Measurements from ENCODE around the gene EIF2AK2. TPM values are rescaled to one million over a fixed set of nuclear protein-coding genes. Genes with fewer than 3 reads are reported as not detected.

EIF2AK2 gene
- total RNA-seq, 3 donors from 2014 or later = 22.3 to 33.2 (median 23.5) TPM

DNA sequence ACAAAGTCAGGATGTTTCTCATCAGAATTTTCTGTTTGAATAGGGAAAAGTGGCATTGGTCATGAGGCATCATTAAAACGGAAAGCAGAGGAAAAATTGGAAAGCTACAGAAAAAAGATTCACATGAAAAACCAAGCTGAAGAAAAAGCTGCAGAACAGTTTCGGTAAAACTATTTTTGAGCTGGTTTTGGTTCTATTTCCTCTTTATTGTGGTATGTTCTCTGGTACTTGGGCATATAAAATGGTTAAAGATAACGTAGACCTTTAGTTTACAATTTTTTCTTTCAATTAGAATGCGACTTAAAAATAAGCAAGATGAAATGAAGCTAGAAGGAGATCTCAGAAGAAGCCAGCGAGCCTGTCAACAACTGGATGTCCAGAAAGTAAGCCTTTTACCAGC is 64.9 kb downstream of the EIF2AK2 start:
- no peak overlapping the region for H3K4me3 ChIP-seq
- H3K27me3 ChIP-seq = no peaks in the 10 kb centered on the region
- H3K9me3 ChIP-seq = no peaks in the 10 kb centered on the region
- DNase-seq (ENCODE audit: low spot score in 2 of 2) = no peak
- peaks cover 7% of the 10 kb centered on the region for H3K36me3 ChIP-seq
- TF ChIP-seq POLR2A (IDR thresholded peaks at IDR 0.05) (no peak), POLR2AphosphoS5 (IDR thresholded peaks at IDR 0.05) (no peak)
- TF ChIP-seq, protein P1, sequence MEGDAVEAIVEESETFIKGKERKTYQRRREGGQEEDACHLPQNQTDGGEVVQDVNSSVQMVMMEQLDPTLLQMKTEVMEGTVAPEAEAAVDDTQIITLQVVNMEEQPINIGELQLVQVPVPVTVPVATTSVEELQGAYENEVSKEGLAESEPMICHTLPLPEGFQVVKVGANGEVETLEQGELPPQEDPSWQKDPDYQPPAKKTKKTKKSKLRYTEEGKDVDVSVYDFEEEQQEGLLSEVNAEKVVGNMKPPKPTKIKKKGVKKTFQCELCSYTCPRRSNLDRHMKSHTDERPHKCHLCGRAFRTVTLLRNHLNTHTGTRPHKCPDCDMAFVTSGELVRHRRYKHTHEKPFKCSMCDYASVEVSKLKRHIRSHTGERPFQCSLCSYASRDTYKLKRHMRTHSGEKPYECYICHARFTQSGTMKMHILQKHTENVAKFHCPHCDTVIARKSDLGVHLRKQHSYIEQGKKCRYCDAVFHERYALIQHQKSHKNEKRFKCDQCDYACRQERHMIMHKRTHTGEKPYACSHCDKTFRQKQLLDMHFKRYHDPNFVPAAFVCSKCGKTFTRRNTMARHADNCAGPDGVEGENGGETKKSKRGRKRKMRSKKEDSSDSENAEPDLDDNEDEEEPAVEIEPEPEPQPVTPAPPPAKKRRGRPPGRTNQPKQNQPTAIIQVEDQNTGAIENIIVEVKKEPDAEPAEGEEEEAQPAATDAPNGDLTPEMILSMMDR (IDR thresholded peaks at IDR 0.05) = no peak
- no peaks in the 10 kb centered on the region for H3K4me1 ChIP-seq
- intact Hi-C loops (cut with DNase I; ENCODE audit: low total_unique reads) = no loop called here
- no peak overlapping the region for H3K27ac ChIP-seq

DNA sequence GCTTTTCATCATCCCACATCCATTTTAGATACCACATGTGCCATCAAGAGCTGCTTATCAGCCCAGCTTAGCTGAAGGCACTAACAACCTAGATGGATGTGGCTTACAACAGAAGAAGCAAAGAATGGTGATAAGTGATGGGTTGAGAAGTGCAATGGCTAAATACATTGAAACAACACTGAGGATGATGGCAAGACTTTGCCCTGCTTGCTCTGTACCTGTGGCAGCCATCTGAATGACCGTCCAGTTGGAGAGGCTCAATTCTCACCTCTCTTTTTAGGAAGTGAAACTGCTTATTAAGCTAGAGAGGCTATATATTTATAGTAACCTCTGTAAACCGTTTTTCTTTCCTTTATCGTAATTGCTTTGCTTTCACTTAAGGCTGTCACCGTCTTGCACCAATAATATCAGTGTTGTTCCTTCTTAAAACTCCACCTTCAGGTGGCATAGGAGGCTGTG is 66.7 kb downstream of the EIF2AK2 start:
- intact Hi-C loops (cut with DNase I; ENCODE audit: low total_unique reads) = no loop called here
- Histone ChIP-seq H3K36me3 (peaks cover 7% of the 10 kb centered on the region), H3K4me1 (no peaks in the 10 kb centered on the region), H3K9me3 (no peaks in the 10 kb centered on the region), H3K4me3 (no peak overlapping the region), H3K27me3 (no peaks in the 10 kb centered on the region), H3K27ac (no peak overlapping the region)
- no peak for DNase-seq (ENCODE audit: low spot score in 2 of 2)
- no peak for TF ChIP-seq POLR2A (IDR thresholded peaks at IDR 0.05)
- no peak for TF ChIP-seq POLR2AphosphoS5 (IDR thresholded peaks at IDR 0.05)
- TF ChIP-seq, protein P1 (IDR thresholded peaks at IDR 0.05) = no peak

DNA sequence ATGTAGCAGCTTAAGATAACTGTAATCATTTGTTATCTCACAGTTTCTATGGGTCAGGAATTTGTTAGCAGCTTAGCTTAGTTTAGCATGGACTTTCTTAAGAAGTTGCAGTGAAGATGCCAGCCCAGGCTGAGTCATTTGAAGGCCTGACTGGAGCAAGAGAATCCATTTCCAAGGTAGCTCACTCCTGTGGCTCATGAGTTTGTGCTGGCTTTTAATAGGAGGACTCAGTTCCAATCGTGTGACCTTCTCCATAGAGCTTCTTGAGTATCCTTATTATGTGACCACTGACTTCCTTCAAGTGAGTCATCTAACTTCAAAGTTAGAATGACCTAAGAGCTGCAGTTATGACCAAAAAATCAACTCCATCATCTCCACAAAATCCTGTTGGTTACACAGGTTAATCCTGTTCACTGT is 71.0 kb downstream of the EIF2AK2 start:
- H3K4me3 ChIP-seq = no peak overlapping the region
- no peak for DNase-seq (ENCODE audit: low spot score in 2 of 2)
- H3K27ac ChIP-seq = no peak overlapping the region
- no peaks in the 10 kb centered on the region for H3K9me3 ChIP-seq
- H3K4me1 ChIP-seq = no peaks in the 10 kb centered on the region
- H3K27me3 ChIP-seq = no peaks in the 10 kb centered on the region
- intact Hi-C loops (cut with DNase I; ENCODE audit: low total_unique reads) = no loop called here
- no peaks in the 10 kb centered on the region for H3K36me3 ChIP-seq
- TF ChIP-seq POLR2A (IDR thresholded peaks at IDR 0.05) = no peak
- no peak for TF ChIP-seq POLR2AphosphoS5 (IDR thresholded peaks at IDR 0.05)
- TF ChIP-seq, protein P1 (IDR thresholded peaks at IDR 0.05) = no peak

DNA sequence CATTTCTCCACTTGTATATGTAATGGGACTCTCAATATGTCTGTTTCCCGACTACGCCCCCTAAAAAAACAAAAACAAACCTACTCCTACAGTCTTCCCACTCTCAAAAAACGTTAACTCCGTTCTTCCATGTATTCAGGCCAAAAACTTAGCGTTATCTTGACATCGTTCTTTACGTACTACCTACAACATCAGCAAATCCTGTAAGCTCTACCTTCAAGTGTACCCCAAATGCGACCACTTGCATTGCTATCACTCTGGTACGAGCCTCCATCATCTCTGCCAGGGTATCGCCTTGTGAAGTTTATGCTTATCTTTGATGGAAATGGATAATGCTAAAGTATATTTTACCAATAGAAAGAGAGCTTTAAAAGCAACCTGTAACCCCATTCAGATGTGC is 72.0 kb downstream of the EIF2AK2 start:
- peak overlapping the region; percentile 57 to 83 (median 64) for H3K4me3 ChIP-seq
- H3K9me3 ChIP-seq = no peaks in the 10 kb centered on the region
- H3K4me1 ChIP-seq = no peaks in the 10 kb centered on the region
- no peaks in the 10 kb centered on the region for H3K36me3 ChIP-seq
- intact Hi-C loops (cut with DNase I; ENCODE audit: low total_unique reads) = no loop called here
- TF ChIP-seq POLR2AphosphoS5 (IDR thresholded peaks at IDR 0.05) (no peak), POLR2A (IDR thresholded peaks at IDR 0.05) (no peak)
- TF ChIP-seq, protein P1 (IDR thresholded peaks at IDR 0.05) = no peak
- no peak for DNase-seq (ENCODE audit: low spot score in 2 of 2)
- no peaks in the 10 kb centered on the region for H3K27me3 ChIP-seq
- H3K27ac ChIP-seq = peak overlapping the region; percentile 62 to 79

DNA sequence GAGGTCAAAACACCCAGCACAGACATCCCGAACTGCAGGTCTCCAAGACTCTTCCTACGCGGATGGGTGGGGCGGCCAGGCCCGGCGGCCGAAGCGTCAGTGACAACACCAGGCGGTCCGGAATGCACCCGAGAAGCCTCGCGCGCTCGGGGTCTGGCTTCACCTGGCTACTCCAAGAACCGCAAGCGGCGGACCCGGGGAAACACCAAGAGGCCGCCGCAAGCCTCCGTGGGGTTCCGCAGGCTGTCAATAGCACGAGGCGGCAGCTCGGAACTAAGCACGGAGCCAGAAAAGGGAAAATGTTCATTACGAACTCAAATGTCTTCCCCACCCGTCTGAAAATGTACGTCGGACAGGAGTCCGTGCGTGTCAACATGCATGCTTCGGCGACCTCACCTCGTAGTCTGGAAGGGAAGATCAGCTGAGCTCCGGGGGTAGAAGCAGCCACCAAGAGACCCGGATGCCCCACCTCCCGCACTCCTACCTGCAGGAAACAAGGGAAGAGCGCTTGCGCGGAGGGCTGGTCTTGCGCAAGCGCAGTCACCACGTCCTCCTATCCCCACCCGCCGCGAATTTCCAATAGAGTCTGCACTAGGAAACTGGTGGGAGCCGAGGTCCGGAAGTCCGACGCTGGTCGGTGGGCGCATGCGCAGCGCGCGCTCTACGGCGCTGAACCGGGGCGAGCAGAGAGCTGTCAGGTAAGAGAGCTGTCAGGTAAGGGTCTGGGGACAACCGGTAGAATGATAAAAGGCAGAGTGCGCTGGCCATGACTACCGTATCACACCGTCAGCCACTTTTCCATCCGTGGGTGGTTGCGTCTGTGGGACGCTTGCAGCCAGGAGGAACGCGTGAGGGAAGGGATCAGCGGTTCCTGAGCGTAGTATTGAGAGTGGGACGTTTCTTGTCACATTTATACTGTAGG is 72.6 kb downstream of the EIF2AK2 start, which contains the start of the genes GPATCH11 and HEATR5B:
Gene GPATCH11 (plus strand): TSS at position 646 of the 922 bp plus-strand sequence. CDS start 3,864 bp downstream, outside the sequence.
Gene HEATR5B (minus strand): TSS at position 500 of the 922 bp plus-strand sequence. CDS start 958 bp downstream, outside the sequence.
- H3K27ac ChIP-seq = peak within 1 kb of the TSS; percentile 62 to 86
- no peaks in the 10 kb centered on the region for H3K36me3 ChIP-seq
- H3K4me3 ChIP-seq = peak within 1 kb of the TSS; percentile 57 to 83 (median 64)
- peak; percentile 92 to 94 for DNase-seq (ENCODE audit: low spot score in 2 of 2)
- no peaks in the 10 kb centered on the region for H3K9me3 ChIP-seq
- no peaks in the 10 kb centered on the region for H3K27me3 ChIP-seq
- intact Hi-C loops (cut with DNase I; ENCODE audit: low total_unique reads) = no loop called here
- TF ChIP-seq POLR2AphosphoS5 (IDR thresholded peaks at IDR 0.05) = peak; percentile 59 to 74 (median 65)
- TF ChIP-seq POLR2A (IDR thresholded peaks at IDR 0.05) = no peak
- no peaks in the 10 kb centered on the region for H3K4me1 ChIP-seq

Data from breast epithelium (tissue), 4 donors.